Measurements from ENCODE around the gene DOK1. TPM values are rescaled to one million over a fixed set of nuclear protein-coding genes. Genes with fewer than 3 reads are reported as not detected.

The DOK1 gene
- total and polyA plus RNA-seq, 8 donors: 5.7 to 14.0 (median 7.5) TPM

DNA sequence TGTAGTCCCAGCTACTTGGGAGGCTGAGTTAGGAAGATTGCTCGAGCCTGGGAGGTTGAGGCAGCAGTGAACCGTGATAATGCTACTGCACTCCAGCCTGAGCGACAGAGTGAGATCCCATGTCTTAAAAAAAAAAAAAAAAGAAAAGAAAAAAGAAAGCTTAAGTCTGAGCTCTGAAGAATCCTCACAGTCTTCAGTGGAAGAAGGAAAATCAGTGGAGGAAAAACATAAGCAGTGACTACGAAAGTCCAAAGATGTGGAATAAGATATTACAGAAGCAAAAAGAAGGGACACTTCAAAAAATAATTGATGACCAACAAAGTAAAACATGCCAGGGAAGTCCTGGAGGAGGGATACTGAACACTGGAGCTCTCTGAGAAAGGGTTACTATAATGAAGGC is 44.2 kb upstream of the DOK1 start:
- Histone ChIP-seq H3K4me3 (no peak overlapping the region), H3K9me3 (no peaks in the 10 kb centered on the region), H3K27me3 (peaks cover 0 to 33% (median 7%) of the 10 kb centered on the region in 4 donors), H3K4me1 (peaks cover 6 to 20% (median 11%) of the 10 kb centered on the region in 3 donors), H3K36me3 (no peaks in the 10 kb centered on the region), H3K27ac (no peak overlapping the region)
- ATAC-seq: no peak
- TF ChIP-seq, protein P1, sequence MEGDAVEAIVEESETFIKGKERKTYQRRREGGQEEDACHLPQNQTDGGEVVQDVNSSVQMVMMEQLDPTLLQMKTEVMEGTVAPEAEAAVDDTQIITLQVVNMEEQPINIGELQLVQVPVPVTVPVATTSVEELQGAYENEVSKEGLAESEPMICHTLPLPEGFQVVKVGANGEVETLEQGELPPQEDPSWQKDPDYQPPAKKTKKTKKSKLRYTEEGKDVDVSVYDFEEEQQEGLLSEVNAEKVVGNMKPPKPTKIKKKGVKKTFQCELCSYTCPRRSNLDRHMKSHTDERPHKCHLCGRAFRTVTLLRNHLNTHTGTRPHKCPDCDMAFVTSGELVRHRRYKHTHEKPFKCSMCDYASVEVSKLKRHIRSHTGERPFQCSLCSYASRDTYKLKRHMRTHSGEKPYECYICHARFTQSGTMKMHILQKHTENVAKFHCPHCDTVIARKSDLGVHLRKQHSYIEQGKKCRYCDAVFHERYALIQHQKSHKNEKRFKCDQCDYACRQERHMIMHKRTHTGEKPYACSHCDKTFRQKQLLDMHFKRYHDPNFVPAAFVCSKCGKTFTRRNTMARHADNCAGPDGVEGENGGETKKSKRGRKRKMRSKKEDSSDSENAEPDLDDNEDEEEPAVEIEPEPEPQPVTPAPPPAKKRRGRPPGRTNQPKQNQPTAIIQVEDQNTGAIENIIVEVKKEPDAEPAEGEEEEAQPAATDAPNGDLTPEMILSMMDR (IDR thresholded peaks at IDR 0.05): no peak
- FAIRE-seq: no peak
- 77 to 87% methylated on average over 4 of the region's 4 CpGs for whole genome bisulfite sequencing, 2 donors
- intact Hi-C loops (cut with DNase I): no loop called here
- DNase-seq: no peak

DNA sequence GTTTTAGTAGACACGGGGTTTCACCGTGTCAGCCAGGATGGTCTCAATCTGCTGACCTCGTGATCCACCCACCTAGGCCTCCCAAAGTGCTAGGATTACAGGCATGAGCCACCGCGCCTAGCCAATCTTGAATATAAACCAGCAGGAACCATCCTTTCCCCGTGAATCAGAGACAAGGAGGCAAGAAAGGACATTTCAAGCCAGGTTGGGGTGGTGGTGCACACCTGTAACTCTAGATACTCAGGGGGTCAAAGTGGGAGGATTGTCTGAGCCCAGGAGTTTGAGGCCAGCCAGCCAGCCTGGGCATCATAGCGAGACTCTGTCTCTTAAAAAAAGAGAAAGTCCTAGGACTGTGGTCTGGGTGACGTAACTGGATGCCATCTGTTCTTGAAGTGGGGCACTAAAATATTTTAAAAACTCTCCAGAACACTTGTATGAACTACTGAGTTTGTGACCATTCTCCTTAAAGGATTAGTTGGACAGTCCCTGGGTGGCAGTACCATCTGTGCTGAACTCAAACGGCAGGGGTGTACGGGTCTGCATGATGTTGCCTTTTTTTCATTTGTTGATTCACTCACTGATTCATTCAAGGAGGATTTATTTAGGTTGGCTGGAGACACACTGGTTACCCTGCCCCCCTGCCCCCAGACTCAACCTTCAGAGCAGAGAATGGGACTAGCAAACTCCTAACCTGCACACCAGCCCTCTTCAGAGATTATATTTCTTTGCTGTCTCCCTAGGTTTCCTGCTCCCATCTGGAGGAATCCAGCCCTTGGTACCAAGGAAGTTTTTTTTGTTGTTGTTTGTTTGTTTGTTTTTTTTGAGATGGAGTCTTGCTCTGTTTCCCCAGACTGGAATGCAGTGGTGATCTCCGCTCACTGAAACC is 43.2 kb upstream of the DOK1 start:
- WGBS, 2 donors: 33 to 42% methylated on average over 11 of the region's 11 CpGs
- Histone ChIP-seq H3K4me3 (no peak overlapping the region), H3K36me3 (no peaks in the 10 kb centered on the region), H3K4me1 (peaks cover 0 to 14% (median 9%) of the 10 kb centered on the region in 3 donors), H3K9me3 (no peaks in the 10 kb centered on the region), H3K27me3 (peaks cover 0 to 44% (median 11%) of the 10 kb centered on the region in 4 donors), H3K27ac (no peak overlapping the region)
- DNase-seq: no peak
- intact Hi-C loops (cut with DNase I): no loop called here
- FAIRE-seq: no peak
- ATAC-seq: no peak
- TF ChIP-seq, protein P1 (IDR thresholded peaks at IDR 0.05): no peak

DNA sequence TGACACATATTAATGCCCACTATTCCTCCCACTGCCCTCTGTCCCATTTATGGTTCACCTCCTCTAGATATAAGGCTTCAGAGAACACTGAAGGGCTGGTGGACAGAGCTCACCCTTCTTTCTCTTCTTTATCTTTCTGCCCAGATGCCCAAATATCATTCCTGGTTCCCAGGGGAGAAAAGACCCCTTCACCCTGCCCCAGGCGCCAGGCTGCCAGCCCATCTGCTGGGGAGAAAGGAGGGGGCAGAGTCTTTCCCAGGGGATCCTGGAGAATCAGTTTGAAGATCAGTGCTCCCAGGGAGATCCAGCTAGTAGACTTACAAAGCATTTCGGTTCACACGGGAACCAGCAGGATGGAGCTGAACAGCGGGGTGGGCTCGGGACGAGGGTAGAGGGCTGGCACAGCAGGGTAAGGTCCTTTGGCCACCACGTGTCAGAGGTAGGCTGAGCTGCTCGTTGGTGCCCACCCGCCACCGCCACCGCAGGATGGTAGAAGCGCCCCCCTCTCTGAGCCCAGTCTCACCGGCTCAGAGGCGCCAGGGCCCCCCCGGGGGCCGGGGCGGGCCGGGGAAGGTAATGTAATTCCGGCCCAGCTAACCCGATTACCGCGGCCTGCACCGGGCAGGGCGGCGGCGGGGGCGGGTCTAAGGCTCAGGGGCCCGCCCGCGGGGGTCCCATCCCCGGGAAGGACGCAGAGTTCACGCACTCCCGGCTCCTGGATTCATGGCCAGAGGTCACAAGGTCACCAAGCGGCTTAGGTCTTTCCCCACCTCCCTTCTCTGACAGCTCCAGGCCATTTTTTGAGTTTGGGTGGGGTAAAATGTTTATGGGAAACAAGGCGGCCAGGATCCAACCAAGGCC is 41.5 kb upstream of the DOK1 start:
- H3K27me3 ChIP-seq: peaks cover 0 to 58% (median 11%) of the 10 kb centered on the region in 4 donors
- no peaks in the 10 kb centered on the region for H3K9me3 ChIP-seq
- peaks cover 0 to 9% (median 4%) of the 10 kb centered on the region in 3 donors for H3K4me1 ChIP-seq
- intact Hi-C loops (cut with DNase I): no loop called here
- TF ChIP-seq, protein P1 (IDR thresholded peaks at IDR 0.05): no peak
- ATAC-seq: no peak
- WGBS, 2 donors: 10 to 12% methylated on average over 35 to 36 of the region's 36 CpGs
- H3K36me3 ChIP-seq: no peaks in the 10 kb centered on the region
- H3K4me3 ChIP-seq: no peak overlapping the region
- H3K27ac ChIP-seq: no peak overlapping the region
- peak in 1 of 6 donors; percentile 43 for DNase-seq
- no peak for FAIRE-seq

DNA sequence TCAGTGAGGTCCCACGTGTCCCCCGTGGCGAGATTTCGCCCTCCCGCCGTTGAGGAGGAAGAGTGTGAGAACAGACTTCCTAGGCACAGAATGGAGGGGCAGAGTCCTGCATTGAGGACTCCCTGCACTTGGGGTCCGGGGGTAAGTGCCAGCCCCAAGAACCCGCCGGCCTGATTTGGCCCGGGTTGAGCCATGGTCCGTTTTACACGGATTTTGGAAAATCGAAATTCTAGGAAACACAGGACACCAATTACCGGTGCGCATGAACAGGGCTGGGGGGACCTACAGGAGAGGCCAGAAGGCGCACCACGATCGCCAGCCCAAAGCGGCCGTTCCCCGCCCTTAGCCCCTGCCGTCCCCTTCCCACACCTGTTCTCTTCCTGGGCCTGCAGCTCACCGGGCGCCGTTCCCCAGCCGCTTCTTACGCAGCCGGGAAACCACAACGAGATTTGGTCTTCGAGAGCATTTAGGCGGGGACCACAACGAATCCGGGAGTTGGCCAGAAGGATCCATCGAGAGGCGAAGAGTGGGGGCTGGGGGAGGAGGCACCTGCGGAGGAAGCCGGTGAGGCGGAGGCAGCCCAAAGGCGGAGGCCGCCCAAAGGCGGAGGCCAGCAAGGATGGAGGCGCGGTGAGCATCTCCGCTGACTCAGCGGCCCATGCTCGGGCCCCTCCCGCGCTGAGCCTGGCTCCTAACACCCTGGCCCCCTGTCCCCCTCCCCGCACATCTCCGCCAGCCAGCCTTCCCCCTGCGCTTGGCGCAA is 40.7 kb upstream of the DOK1 start:
- Histone ChIP-seq H3K4me1 (peaks cover 0 to 9% (median 0%) of the 10 kb centered on the region in 3 donors), H3K9me3 (no peaks in the 10 kb centered on the region), H3K4me3 (no peak overlapping the region), H3K36me3 (no peaks in the 10 kb centered on the region), H3K27ac (no peak overlapping the region), H3K27me3 (peaks cover 0 to 63% (median 11%) of the 10 kb centered on the region in 4 donors)
- WGBS, 2 donors: 9 to 11% methylated on average over 44 to 52 of the region's 52 CpGs
- no peak for FAIRE-seq
- TF ChIP-seq, protein P1 (IDR thresholded peaks at IDR 0.05): no peak
- DNase-seq: peak in 1 of 6 donors; percentile 52
- intact Hi-C loops (cut with DNase I): no loop called here
- no peak for ATAC-seq

Data from pancreas (tissue), 10 donors.